HG02798 (cell line): ENCODE data around the gene MPPE1.
"Not testable (repeated sequence)": the region's sequence is repeated elsewhere in the genome, so short reads cannot be mapped to it uniquely, and the experiment has no call there.

Experiments used
- ATAC-seq: cut with Tn5 transposase; IDR thresholded peaks from one replicate; pipeline ENCODE4 v1.9.1; 2021; ENCODE audit warnings: mild to moderate bottlenecking; ENCODE audit not compliant: unreplicated experiment, poor library complexity

MPPE1 gene

GRCh38 chr18:11927497-11927896 is 19.4 kb upstream of the MPPE1 start:
- no peak for ATAC-seq

- ATAC-seq: no peak
Observed at GRCh38 chr18:11925800-11926481, 17.8 kb upstream of the MPPE1 start.

GRCh38 chr18:11923450-11923849 is 15.3 kb upstream of the MPPE1 start:
- no peak for ATAC-seq

- not testable (repeated sequence) for ATAC-seq
Observed at GRCh38 chr18:11919522-11919921, 11.4 kb upstream of the MPPE1 start.

- not testable (repeated sequence) for ATAC-seq
Observed at GRCh38 chr18:11916880-11917279, 8.8 kb upstream of the MPPE1 start.

- ATAC-seq: no peak
Observed at GRCh38 chr18:11909591-11910026, 1.5 kb upstream of the MPPE1 start.

GRCh38 chr18:11909061-11909455 is 941 bp upstream of the MPPE1 start:
- ATAC-seq: no peak

GRCh38 chr18:11906926-11907874 is 917 bp downstream of the MPPE1 start:
- no peak for ATAC-seq

GRCh38 chr18:11906176-11906575 is 1.9 kb downstream of the MPPE1 start:
- ATAC-seq: no peak

- no peak for ATAC-seq
Observed at GRCh38 chr18:11905613-11906012, 2.5 kb downstream of the MPPE1 start.

GRCh38 chr18:11902522-11903292 is 5.4 kb downstream of the MPPE1 start:
- ATAC-seq: no peak

GRCh38 chr18:11901826-11902438 is 6.2 kb downstream of the MPPE1 start:
- ATAC-seq: no peak

GRCh38 chr18:11899063-11899462 is 9.1 kb downstream of the MPPE1 start:
- no peak for ATAC-seq

- no peak for ATAC-seq
Observed at GRCh38 chr18:11897781-11898180, 10.3 kb downstream of the MPPE1 start.

GRCh38 chr18:11892438-11892837 is 15.7 kb downstream of the MPPE1 start:
- not testable (repeated sequence) for ATAC-seq

GRCh38 chr18:11891737-11892136 is 16.4 kb downstream of the MPPE1 start:
- ATAC-seq: no peak

GRCh38 chr18:11889284-11889683 is 18.8 kb downstream of the MPPE1 start:
- ATAC-seq: no peak

GRCh38 chr18:11888726-11889125 is 19.4 kb downstream of the MPPE1 start:
- no peak for ATAC-seq

GRCh38 chr18:11887328-11888128 is 20.6 kb downstream of the MPPE1 start:
- no peak for ATAC-seq
